ENCODE measurements around the gene PCSK9.
A peak's percentile ranks its signal among the peaks of the same experiment; 100 is the strongest.

The PCSK9 gene

GRCh38 chr1:55060133-55060999 lies 21.0 kb downstream of the PCSK9 start:
- DNase-seq: no peak

GRCh38 chr1:55061000-55061705 lies 21.8 kb downstream of the PCSK9 start:
- DNase-seq: no peak

GRCh38 chr1:55061706-55062321 lies 22.5 kb downstream of the PCSK9 start:
- DNase-seq: no peak

GRCh38 chr1:55062801-55063576 lies 23.6 kb downstream of the PCSK9 start:
- DNase-seq: no peak

GRCh38 chr1:55063577-55063942 lies 24.2 kb downstream of the PCSK9 start:
- DNase-seq: no peak

GRCh38 chr1:55064071-55064581 lies 24.8 kb downstream of the PCSK9 start:
- DNase-seq: peak; percentile 37

- peak; percentile 48 for DNase-seq
Observed at GRCh38 chr1:55064861-55065263, 25.5 kb downstream of the PCSK9 start.

GRCh38 chr1:55065648-55066047 lies 26.3 kb downstream of the PCSK9 start:
- no peak for DNase-seq

GRCh38 chr1:55067022-55067778 lies 27.9 kb downstream of the PCSK9 start:
- no peak for DNase-seq

GRCh38 chr1:55067914-55068313 lies 28.6 kb downstream of the PCSK9 start:
- DNase-seq: no peak

GRCh38 chr1:55068638-55069037 lies 29.3 kb downstream of the PCSK9 start:
- no peak for DNase-seq

GRCh38 chr1:55069280-55069679 lies 29.9 kb downstream of the PCSK9 start:
- DNase-seq: no peak

GRCh38 chr1:55070293-55071164 lies 31.2 kb downstream of the PCSK9 start:
- DNase-seq: no peak

- no peak for DNase-seq
Observed at GRCh38 chr1:55071477-55071876, 32.1 kb downstream of the PCSK9 start.

- DNase-seq: no peak
Observed at GRCh38 chr1:55073187-55073916, 34.0 kb downstream of the PCSK9 start.

GRCh38 chr1:55074455-55074854 lies 35.1 kb downstream of the PCSK9 start:
- no peak for DNase-seq

- no peak for DNase-seq
Observed at GRCh38 chr1:55076356-55076755, 37.0 kb downstream of the PCSK9 start.

GRCh38 chr1:55078470-55078869 lies 39.1 kb downstream of the PCSK9 start:
- DNase-seq: no peak

GRCh38 chr1:55079651-55080050 lies 40.3 kb downstream of the PCSK9 start:
- no peak for DNase-seq

GRCh38 chr1:55081188-55081904 lies 42.0 kb downstream of the PCSK9 start:
- no peak for DNase-seq

Measured in T1000 (cell line).